IMR-90 (cell line): Measurements from ENCODE around the gene TRIP6. TPM values are rescaled to one million over a fixed set of nuclear protein-coding genes. Genes with fewer than 3 reads are reported as not detected.

Experiments used
- ATAC-seq: fragments of 200-7000 bp; cut with Tn5 transposase; 2 replicates; pipeline ENCODE4 v1.9.1; 2020; ENCODE audit warnings: low read depth, mild to moderate bottlenecking, moderate library complexity
- BruUV-seq: library from RNA; stranded (reverse); fragments of 400-500 nt; replicated peaks from 2 replicates; lab custom pipeline; 2021; lab: Mats Ljungman, UMichigan
- CTCF ChIA-PET: fragments of 300-600 bp; formaldehyde crosslinking; extraction: SDS; loops from one replicate; lab custom pipeline; 2021; ENCODE audit warnings: antibody characterized with exemption; lab: Yijun Ruan, JAX
- POLR2A ChIA-PET: fragments of 300-600 bp; sonication (Branson Sonifier 250); formaldehyde crosslinking; loops from one replicate; lab custom pipeline; 2022; ENCODE audit warnings: antibody characterized with exemption; ENCODE audit not compliant: unreplicated experiment; lab: Charles Lee
- DNase-seq: peaks from one replicate; pipeline ENCODE4 v3.0.0; 2013
- H2AFZ ChIP-seq: replicated peaks from 2 replicates; pipeline ENCODE3; 2013; ENCODE audit warnings: low read length, mild to moderate bottlenecking; ENCODE audit not compliant: poor library complexity
- H2AK5ac ChIP-seq: 2 replicates; pipeline ENCODE4 v1.6.1; 2013; ENCODE audit warnings: low read depth, low read length, inconsistent platforms
- H2AK9ac ChIP-seq: replicated peaks from 2 replicates; pipeline ENCODE3; 2013; ENCODE audit warnings: mild to moderate bottlenecking, low read depth, low read length, moderate library complexity; ENCODE audit not compliant: poor library complexity
- H2BK120ac ChIP-seq: 2 replicates; pipeline ENCODE4 v1.6.1; 2013; ENCODE audit warnings: low read depth, low read length, inconsistent platforms
- H2BK15ac ChIP-seq: 3 replicates; pipeline ENCODE4 v1.6.1; 2013; ENCODE audit warnings: low read depth, low read length, inconsistent platforms
- H2BK20ac ChIP-seq: 2 replicates; pipeline ENCODE4 v1.6.1; 2013; ENCODE audit warnings: low read depth, mild to moderate bottlenecking, inconsistent platforms, low read length, moderate library complexity
- H2BK5ac ChIP-seq: 2 replicates; pipeline ENCODE4 v1.6.1; 2013; ENCODE audit warnings: mild to moderate bottlenecking, low read depth, low read length, inconsistent platforms; ENCODE audit not compliant: poor library complexity, severe bottlenecking
- H3K14ac ChIP-seq: replicated peaks from 2 replicates; pipeline ENCODE4 v1.6.1; 2013; ENCODE audit warnings: low read depth, low read length, inconsistent platforms
- H3K18ac ChIP-seq: 2 replicates; pipeline ENCODE4 v1.6.1; 2013; ENCODE audit warnings: low read depth, low read length, control low read depth
- H3K23ac ChIP-seq: 2 replicates; pipeline ENCODE4 v1.6.1; 2013; ENCODE audit warnings: low read depth, low read length, inconsistent platforms
- H3K27ac ChIP-seq: 2 replicates; pipeline ENCODE4 v1.5.1; 2013; ENCODE audit warnings: mild to moderate bottlenecking, control low read depth, low read length; ENCODE audit not compliant: insufficient read depth
- H3K27me3 ChIP-seq: 2 replicates; pipeline ENCODE4 v1.6.1; 2013; ENCODE audit warnings: low read length; ENCODE audit not compliant: control insufficient read depth, insufficient read depth
- H3K36me3 ChIP-seq: 2 replicates; pipeline ENCODE4 v1.6.1; 2013; ENCODE audit warnings: low read length, mixed read lengths; ENCODE audit not compliant: control insufficient read depth, insufficient read depth
- H3K4ac ChIP-seq: 2 replicates; pipeline ENCODE4 v1.6.1; 2013; ENCODE audit warnings: low read depth, low read length, inconsistent platforms
- H3K4me1 ChIP-seq: 2 replicates; pipeline ENCODE4 v1.6.1; 2013; ENCODE audit warnings: low read length, mixed read lengths; ENCODE audit not compliant: control insufficient read depth, insufficient read depth
- H3K4me2 ChIP-seq: 2 replicates; pipeline ENCODE4 v1.6.1; 2013; ENCODE audit warnings: low read depth, mild to moderate bottlenecking, control low read depth, low read length, moderate library complexity
- H3K4me3 ChIP-seq: 2 replicates; pipeline ENCODE4 v1.5.1; 2013; ENCODE audit warnings: low read depth, mild to moderate bottlenecking, control low read depth, low read length, moderate library complexity; ENCODE audit not compliant: insufficient read depth
- H3K56ac ChIP-seq: 2 replicates; pipeline ENCODE4 v1.6.1; 2013; ENCODE audit warnings: low read length, inconsistent platforms; ENCODE audit not compliant: insufficient read depth; ENCODE audit errors: extremely low read depth
- H3K79me1 ChIP-seq, 2 experiments: 2 replicates each; pipeline ENCODE4 v1.6.1; 2013; ENCODE audit warnings: low read length in 2 of 2, inconsistent platforms in 1 of 2, low read depth in 1 of 2
- H3K9ac ChIP-seq: 2 replicates; pipeline ENCODE4 v1.6.1; 2013; ENCODE audit warnings: low read depth, low read length, control low read depth
- H3K9me1 ChIP-seq: 2 replicates; pipeline ENCODE4 v1.6.1; 2013; ENCODE audit warnings: low read length, inconsistent platforms; ENCODE audit not compliant: insufficient read depth
- H3K9me3 ChIP-seq: 2 replicates; pipeline ENCODE4 v1.6.1; 2013; ENCODE audit warnings: low read length; ENCODE audit not compliant: control insufficient read depth, insufficient read depth
- H4K20me1 ChIP-seq: 2 replicates; pipeline ENCODE4 v1.6.1; 2013; ENCODE audit warnings: low read length, inconsistent platforms; ENCODE audit not compliant: insufficient read depth
- H4K5ac ChIP-seq: 2 replicates; pipeline ENCODE4 v1.6.1; 2013; ENCODE audit warnings: mild to moderate bottlenecking, low read depth, low read length, control low read depth
- H4K8ac ChIP-seq, 2 experiments: 2 replicates each; pipeline ENCODE4 v1.6.1; 2013; ENCODE audit warnings: low read depth in 2 of 2, low read length in 2 of 2, control low read depth in 1 of 2, inconsistent platforms in 1 of 2
- H4K91ac ChIP-seq: 2 replicates; pipeline ENCODE4 v1.6.1; 2013; ENCODE audit warnings: low read depth, low read length, inconsistent platforms; ENCODE audit not compliant: insufficient read depth
- BHLHE40 ChIP-seq: fragments of 150-350 bp; IDR thresholded peaks from 2 replicates; pipeline ENCODE4 v1.6.1; 2016; ENCODE audit warnings: mild to moderate bottlenecking, low read depth, low read length
- CEBPB ChIP-seq: IDR thresholded peaks from 2 replicates; pipeline ENCODE4 v1.6.1; 2012; ENCODE audit warnings: low read depth, low read length, improper control_type of control experiment
- CHD1 ChIP-seq: IDR thresholded peaks from 2 replicates; pipeline ENCODE4 v1.6.1; 2012; ENCODE audit warnings: low read depth, low read length, improper control_type of control experiment
- CTCF ChIP-seq: conservative IDR thresholded peaks from 2 replicates; pipeline ENCODE4 v1.5.1; 2012; ENCODE audit warnings: mild to moderate bottlenecking, low read depth, low read length, improper control_type of control experiment
- ELK1 ChIP-seq: fragments of 150-350 bp; IDR thresholded peaks from 2 replicates; pipeline ENCODE4 v1.6.1; 2016; ENCODE audit warnings: low read depth, mild to moderate bottlenecking, low read length, moderate library complexity, borderline replicate concordance
- FOS ChIP-seq: fragments of 150-350 bp; IDR thresholded peaks from 2 replicates; pipeline ENCODE4 v1.6.1; 2016; ENCODE audit warnings: low read depth, low read length
- MAFK ChIP-seq: IDR thresholded peaks from 2 replicates; pipeline ENCODE4 v1.6.1; 2012; ENCODE audit warnings: low read depth, low read length, improper control_type of control experiment
- MAZ ChIP-seq: IDR thresholded peaks from 2 replicates; pipeline ENCODE4 v1.6.1; 2012; ENCODE audit warnings: low read depth, mild to moderate bottlenecking, low read length, improper control_type of control experiment, moderate library complexity, borderline replicate concordance
- MXI1 ChIP-seq: IDR thresholded peaks from 2 replicates; pipeline ENCODE4 v1.6.1; 2012; ENCODE audit warnings: low read depth, mild to moderate bottlenecking, low read length, moderate library complexity, borderline replicate concordance
- NFE2L2 ChIP-seq: fragments of 150-350 bp; IDR thresholded peaks from 2 replicates; pipeline ENCODE4 v1.6.1; 2016; ENCODE audit warnings: low read depth, mild to moderate bottlenecking, low read length
- POLR2A ChIP-seq: IDR thresholded peaks from 2 replicates; pipeline ENCODE4 v1.6.1; 2012; ENCODE audit warnings: mild to moderate bottlenecking, low read depth, low read length
- RAD21 ChIP-seq: IDR thresholded peaks from 2 replicates; pipeline ENCODE4 v1.6.1; 2012; ENCODE audit warnings: low read length, improper control_type of control experiment
- RCOR1 ChIP-seq: IDR thresholded peaks from 2 replicates; pipeline ENCODE4 v1.6.1; 2012; ENCODE audit warnings: mild to moderate bottlenecking, low read length, improper control_type of control experiment; ENCODE audit not compliant: insufficient replicate concordance
- RFX5 ChIP-seq: IDR thresholded peaks from 2 replicates; pipeline ENCODE4 v1.8.0; 2012; ENCODE audit warnings: low read depth, mild to moderate bottlenecking, low read length, moderate library complexity
- SMC3 ChIP-seq: fragments of 150-350 bp; IDR thresholded peaks from 2 replicates; pipeline ENCODE4 v1.6.1; 2016; ENCODE audit warnings: low read depth, mild to moderate bottlenecking, antibody characterized with exemption, low read length, moderate library complexity
- USF2 ChIP-seq: fragments of 150-350 bp; IDR thresholded peaks from 2 replicates; pipeline ENCODE4 v1.6.1; 2017; ENCODE audit warnings: mild to moderate bottlenecking, antibody characterized with exemption, low read length, low read depth
- WGBS, 2 experiments: methylation state at CpG; one replicate each; pipeline versions ENCODE4 v1.1.5 to v1.1.7; 2013; ENCODE audit warnings: missing lambda C conversion rate in 2 of 2; ENCODE audit not compliant: insufficient read length in 1 of 2; ENCODE audit errors: extremely low coverage in 2 of 2; 5-methylcytosine and 5-hydroxymethylcytosine counted together
- dilution Hi-C: fragments of 300-500 bp; cut with HindIII; formaldehyde crosslinking; loops from one replicate; pipeline ENCODE4 v1.14.3; 2018; ENCODE audit warnings: low sequenced_read_pairs; ENCODE audit not compliant: unreplicated experiment
- in situ Hi-C: fragments of 300-500 bp; cut with MboI; formaldehyde crosslinking; loops from 3 replicates; pipeline ENCODE4 v1.14.3; 2019; ENCODE audit warnings: low sequenced_read_pairs, inconsistent platforms, mixed read lengths
- intact Hi-C: fragments of 100-400 bp; cut with micrococcal nuclease; formaldehyde crosslinking; loops from 2 replicates; pipeline ENCODE4 v1.10.0; 2022
- polyA plus RNA-seq, 3 experiments: library from polyadenylated mRNA; depleted of rRNA; stranded (reverse); fragments of >200 nt; gene quantifications; 2 replicates each; pipeline ENCODE4 v1.2.3, GENCODE V29; 2012; ENCODE audit warnings: low replicate concordance in 1 of 3
- total RNA-seq: library from RNA; depleted of rRNA; stranded (reverse); fragments of >200 nt; gene quantifications from 2 replicates; pipeline ENCODE4 v1.2.3, GENCODE V29; 2012

Gene TRIP6
- total and polyA plus RNA-seq, 2 of the 4 experiments (the other 2 are of a cell fraction) = 36.4 to 72.3 TPM

- TF ChIP-seq RCOR1 (no peak), SMC3 (no peak), RFX5 (no peak), MXI1 (no peak), ELK1 (no peak), CTCF (no peak), CEBPB (no peak), CHD1 (no peak), NFE2L2 (no peak), POLR2A (no peak), FOS (no peak), MAFK (no peak), BHLHE40 (no peak), MAZ (no peak), USF2 (no peak), RAD21 (no peak)
- no peak overlapping the region for H4K91ac ChIP-seq
- no peak overlapping the region for H2BK120ac ChIP-seq
- in situ Hi-C loops = loop anchor here (5.0 to 10.0 kb wide), 2 partner anchors 164 to 391 kb away; no protein-coding TSS in a partner anchor
- no peak overlapping the region for H3K23ac ChIP-seq
- no peak overlapping the region for H3K4ac ChIP-seq
- H3K27me3 ChIP-seq = peaks cover 30% of the 10 kb centered on the region
- WGBS, 2 experiments = 98% methylated on average over 12 of the region's 32 CpGs; no CpG with 5 or more reads in 1 of the 2 experiments
- H3K27ac ChIP-seq = no peak overlapping the region
- H2AFZ ChIP-seq = no peak overlapping the region
- POLR2A ChIA-PET = no interaction called here
- no peak overlapping the region for H2AK9ac ChIP-seq
- H3K79me1 ChIP-seq = peaks cover under 1 to 5% of the 10 kb centered on the region in 2 experiments; a peak in 3 of 4 replicates
- intact Hi-C loops = no loop called here
- H3K4me1 ChIP-seq = peaks cover 11% of the 10 kb centered on the region
- no peak overlapping the region for H3K4me2 ChIP-seq
- H2AK5ac ChIP-seq = 0 out of 2 replicates have a peak overlapping the region, but pooled peaks have one; percentile 9
- no peak overlapping the region for H3K4me3 ChIP-seq
- no peak overlapping the region for H3K14ac ChIP-seq
- BruUV-seq = no TSS peak
- DNase-seq = no peak
- H2BK5ac ChIP-seq = no peak overlapping the region
- H4K5ac ChIP-seq = no peak overlapping the region
- no peak overlapping the region for H3K56ac ChIP-seq
- H2BK20ac ChIP-seq = no peak overlapping the region
- H3K18ac ChIP-seq = no peak overlapping the region
- H3K9me3 ChIP-seq = peaks cover 2% of the 10 kb centered on the region; the same call in 1 of the 2 replicates
- no peak overlapping the region for H2BK15ac ChIP-seq
- H3K36me3 ChIP-seq = peaks cover 4% of the 10 kb centered on the region
- no peak overlapping the region for H3K9ac ChIP-seq
- no peak for ATAC-seq
- no peak overlapping the region for H4K8ac ChIP-seq
- peaks cover 3% of the 10 kb centered on the region; the same call in 1 of the 2 replicates for H3K9me1 ChIP-seq
- dilution Hi-C loops = no loop called here
- H4K20me1 ChIP-seq = peaks cover 10% of the 10 kb centered on the region; the same call in 1 of the 2 replicates
- CTCF ChIA-PET = no interaction called here
Measured at GRCh38 chr7:100893318-100893895, 26.2 kb downstream of the TRIP6 start.
